ENCODE results near the gene SPECC1L. TPM values are rescaled to one million over a fixed set of nuclear protein-coding genes. Genes with fewer than 3 reads are reported as not detected.

SPECC1L gene
- total RNA-seq, 1 experiment from 2014 or later: 14.1 TPM

- Histone ChIP-seq H3K27me3 (ENCODE audit: low read length) (no peaks in the 10 kb centered on the region), H3K36me3 (ENCODE audit: low read depth, low read length) (peaks cover 4% of the 10 kb centered on the region; the same call in 1 of the 2 replicates), H3K4me2 (ENCODE audit: low read length) (no peak overlapping the region), H2AFZ (ENCODE audit: low read length) (no peak overlapping the region), H3F3A (ENCODE audit: low read length, unreplicated experiment) (no peaks in the 10 kb centered on the region), H3K4me3 (ENCODE audit: low read length) (no peak overlapping the region), H3K27ac (ENCODE audit: low read length) (no peak overlapping the region), H3K9me2 (replicated peaks; ENCODE audit: low read length) (no peaks in the 10 kb centered on the region), H3K9me3 (ENCODE audit: low read length) (no peaks in the 10 kb centered on the region), H3K9ac (ENCODE audit: low read length) (no peak overlapping the region), H3K79me2 (ENCODE audit: low read length) (no peaks in the 10 kb centered on the region), H4K20me1 (ENCODE audit: low read length) (no peaks in the 10 kb centered on the region), H3K4me1 (ENCODE audit: insufficient read depth, low read length) (no peaks in the 10 kb centered on the region)
- BruUV-seq (replicated peaks): no TSS peak
- intact Hi-C loops (cut with micrococcal nuclease): no loop called here
- no peak for ATAC-seq
- CTCF ChIA-PET: no interaction called here
- no peak for DNase-seq
- TF ChIP-seq EZH2phosphoT487 (IDR thresholded peaks at IDR 0.05; ENCODE audit: borderline replicate concordance, low read length): no peak
- no peak for TF ChIP-seq CTCF (conservative IDR thresholded peaks at IDR 0.05; ENCODE audit: low read depth, low read length)
- no peak for TF ChIP-seq EZH2 (IDR thresholded peaks at IDR 0.05; ENCODE audit: low read length, unreplicated experiment)
- POLR2A ChIA-PET (ENCODE audit: unreplicated experiment): no interaction called here
These were observed 84.9 kb downstream of the SPECC1L start for GRCh38 chr22:24355574-24355973.

GRCh38 chr22:24357547-24357946, 86.9 kb downstream of the SPECC1L start:
- Histone ChIP-seq H3K9me2 (replicated peaks; ENCODE audit: low read length) (no peaks in the 10 kb centered on the region), H3F3A (ENCODE audit: low read length, unreplicated experiment) (no peaks in the 10 kb centered on the region), H3K9ac (ENCODE audit: low read length) (no peak overlapping the region), H3K4me3 (ENCODE audit: low read length) (no peak overlapping the region), H4K20me1 (ENCODE audit: low read length) (no peaks in the 10 kb centered on the region), H3K4me2 (ENCODE audit: low read length) (no peak overlapping the region), H3K4me1 (ENCODE audit: insufficient read depth, low read length) (no peaks in the 10 kb centered on the region), H3K27me3 (ENCODE audit: low read length) (no peaks in the 10 kb centered on the region), H2AFZ (ENCODE audit: low read length) (no peak overlapping the region), H3K27ac (ENCODE audit: low read length) (no peak overlapping the region), H3K36me3 (ENCODE audit: low read depth, low read length) (peaks cover 4% of the 10 kb centered on the region; the same call in 1 of the 2 replicates), H3K9me3 (ENCODE audit: low read length) (no peaks in the 10 kb centered on the region), H3K79me2 (ENCODE audit: low read length) (no peaks in the 10 kb centered on the region)
- no peak for ATAC-seq
- TF ChIP-seq CTCF (conservative IDR thresholded peaks at IDR 0.05; ENCODE audit: low read depth, low read length): no peak
- no peak for TF ChIP-seq EZH2phosphoT487 (IDR thresholded peaks at IDR 0.05; ENCODE audit: borderline replicate concordance, low read length)
- TF ChIP-seq EZH2 (IDR thresholded peaks at IDR 0.05; ENCODE audit: low read length, unreplicated experiment): no peak
- ChIA-PET CTCF (no interaction called here), POLR2A (ENCODE audit: unreplicated experiment) (no interaction called here)
- no TSS peak for BruUV-seq (replicated peaks)
- intact Hi-C loops (cut with micrococcal nuclease): no loop called here
- no peak for DNase-seq

GRCh38 chr22:24358105-24358836, 87.6 kb downstream of the SPECC1L start:
- H3K27ac ChIP-seq (ENCODE audit: low read length): no peak overlapping the region
- H3K4me2 ChIP-seq (ENCODE audit: low read length): no peak overlapping the region
- no peaks in the 10 kb centered on the region for H3F3A ChIP-seq (ENCODE audit: low read length, unreplicated experiment)
- intact Hi-C loops (cut with micrococcal nuclease): no loop called here
- no peaks in the 10 kb centered on the region for H3K4me1 ChIP-seq (ENCODE audit: insufficient read depth, low read length)
- peaks cover 2% of the 10 kb centered on the region; the same call in 1 of the 2 replicates for H3K36me3 ChIP-seq (ENCODE audit: low read depth, low read length)
- POLR2A ChIA-PET (ENCODE audit: unreplicated experiment): no interaction called here
- no peak for ATAC-seq
- H3K9me3 ChIP-seq (ENCODE audit: low read length): no peaks in the 10 kb centered on the region
- H3K27me3 ChIP-seq (ENCODE audit: low read length): no peaks in the 10 kb centered on the region
- no peak overlapping the region for H3K4me3 ChIP-seq (ENCODE audit: low read length)
- H4K20me1 ChIP-seq (ENCODE audit: low read length): no peaks in the 10 kb centered on the region
- H3K9ac ChIP-seq (ENCODE audit: low read length): no peak overlapping the region
- no peak overlapping the region for H2AFZ ChIP-seq (ENCODE audit: low read length)
- BruUV-seq (replicated peaks): no TSS peak
- DNase-seq: no peak
- CTCF ChIA-PET: no interaction called here
- TF ChIP-seq CTCF (conservative IDR thresholded peaks at IDR 0.05; ENCODE audit: low read depth, low read length) (no peak), EZH2phosphoT487 (IDR thresholded peaks at IDR 0.05; ENCODE audit: borderline replicate concordance, low read length) (no peak), EZH2 (IDR thresholded peaks at IDR 0.05; ENCODE audit: low read length, unreplicated experiment) (no peak)
- no peaks in the 10 kb centered on the region for H3K9me2 ChIP-seq (replicated peaks; ENCODE audit: low read length)
- no peaks in the 10 kb centered on the region for H3K79me2 ChIP-seq (ENCODE audit: low read length)

Measured in PC-3 (cell line).